Stimulated activated CD4-positive, alpha-beta T cell treated with anti-CD3 and anti-CD28 coated beads, Interleukin-1b, Interleukin-23, amount 100 ng/mL, for 48 hours (primary cell): Measurements from ENCODE around the gene MUC5AC.

ENCODE experiments used
- DNase-seq: peaks from one replicate; pipeline ENCODE4 v3.0.0-alpha.2; 2020

MUC5AC gene

DNA sequence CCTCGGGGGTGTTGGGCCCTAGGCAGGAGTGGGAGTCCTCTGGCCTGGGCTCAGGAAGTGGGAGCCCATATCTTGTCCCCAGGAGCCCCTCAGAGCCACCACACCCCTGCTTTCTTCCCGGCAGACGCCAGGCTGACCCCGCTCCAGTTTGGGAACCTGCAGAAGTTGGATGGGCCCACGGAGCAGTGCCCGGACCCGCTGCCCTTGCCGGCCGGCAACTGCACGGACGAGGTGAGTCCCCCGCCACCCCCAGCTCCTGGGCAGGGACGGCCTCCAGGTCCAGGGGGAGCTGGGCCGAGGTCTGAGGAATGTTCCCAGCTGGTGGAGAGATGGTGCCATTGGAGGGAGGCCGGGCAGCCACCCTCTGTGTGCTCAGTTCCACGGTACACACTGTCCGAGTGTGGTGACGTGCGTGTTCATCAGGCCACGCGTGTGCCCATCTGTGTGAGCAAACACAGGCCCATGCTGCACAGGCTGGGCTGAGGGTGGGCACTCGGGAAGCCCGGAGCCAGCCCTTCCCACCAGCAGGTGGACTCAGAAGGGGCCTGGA is 69.9 kb downstream of the MUC5AC start:
- no peak for DNase-seq

DNA sequence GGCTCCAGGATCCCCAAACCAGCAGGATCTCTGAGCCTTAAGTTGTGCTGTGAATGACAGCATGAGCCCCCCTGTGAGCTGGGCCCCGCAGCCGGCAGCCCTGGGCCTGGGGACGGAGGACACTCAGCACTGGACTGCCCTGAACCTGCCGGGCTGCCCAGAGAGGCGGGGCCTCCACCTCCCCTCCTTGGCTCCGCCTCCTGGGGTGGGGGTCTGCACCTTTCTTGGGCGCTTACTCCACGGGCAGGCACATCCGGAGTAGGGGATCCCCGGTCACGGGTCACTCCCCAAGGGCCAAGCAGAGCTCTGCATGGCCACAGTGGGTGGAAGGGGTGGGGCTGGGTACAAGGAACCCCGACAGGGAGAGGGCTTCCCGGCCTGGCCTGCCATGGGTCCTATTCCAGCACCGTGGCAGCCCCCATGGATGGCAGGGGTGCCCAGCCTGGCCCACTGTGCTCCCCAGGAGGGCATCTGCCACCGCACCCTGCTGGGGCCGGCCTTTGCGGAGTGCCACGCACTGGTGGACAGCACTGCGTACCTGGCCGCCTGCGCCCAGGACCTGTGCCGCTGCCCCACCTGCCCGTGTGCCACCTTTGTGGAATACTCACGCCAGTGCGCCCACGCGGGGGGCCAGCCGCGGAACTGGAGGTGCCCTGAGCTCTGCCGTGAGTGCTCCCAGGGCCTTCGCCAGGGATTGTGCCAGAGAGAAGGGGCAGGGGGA is 70.5 kb downstream of the MUC5AC start:
- no peak for DNase-seq

DNA sequence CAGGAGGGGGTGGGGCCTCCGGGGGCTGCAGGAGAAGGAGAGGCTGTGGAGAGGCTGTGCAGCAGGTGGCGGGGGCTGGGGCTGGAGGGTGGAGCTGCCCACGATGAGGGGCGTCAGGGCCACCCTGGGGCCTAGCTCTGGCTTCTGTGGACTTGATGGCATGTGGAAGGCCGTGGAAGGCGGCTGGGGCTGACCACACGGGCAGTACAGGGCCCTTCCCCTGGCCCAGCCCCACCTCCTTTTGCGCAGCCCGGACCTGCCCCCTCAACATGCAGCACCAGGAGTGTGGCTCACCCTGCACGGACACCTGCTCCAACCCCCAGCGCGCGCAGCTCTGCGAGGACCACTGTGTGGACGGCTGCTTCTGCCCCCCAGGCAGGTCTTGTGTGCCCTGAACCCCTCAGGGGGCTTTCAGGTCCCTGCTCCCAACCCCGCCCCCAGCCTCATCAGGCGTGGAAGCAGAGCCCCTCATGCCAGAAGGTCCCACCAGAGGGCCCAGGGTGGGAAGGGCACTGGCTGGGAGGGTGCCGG is 71.2 kb downstream of the MUC5AC start:
- no peak for DNase-seq

DNA sequence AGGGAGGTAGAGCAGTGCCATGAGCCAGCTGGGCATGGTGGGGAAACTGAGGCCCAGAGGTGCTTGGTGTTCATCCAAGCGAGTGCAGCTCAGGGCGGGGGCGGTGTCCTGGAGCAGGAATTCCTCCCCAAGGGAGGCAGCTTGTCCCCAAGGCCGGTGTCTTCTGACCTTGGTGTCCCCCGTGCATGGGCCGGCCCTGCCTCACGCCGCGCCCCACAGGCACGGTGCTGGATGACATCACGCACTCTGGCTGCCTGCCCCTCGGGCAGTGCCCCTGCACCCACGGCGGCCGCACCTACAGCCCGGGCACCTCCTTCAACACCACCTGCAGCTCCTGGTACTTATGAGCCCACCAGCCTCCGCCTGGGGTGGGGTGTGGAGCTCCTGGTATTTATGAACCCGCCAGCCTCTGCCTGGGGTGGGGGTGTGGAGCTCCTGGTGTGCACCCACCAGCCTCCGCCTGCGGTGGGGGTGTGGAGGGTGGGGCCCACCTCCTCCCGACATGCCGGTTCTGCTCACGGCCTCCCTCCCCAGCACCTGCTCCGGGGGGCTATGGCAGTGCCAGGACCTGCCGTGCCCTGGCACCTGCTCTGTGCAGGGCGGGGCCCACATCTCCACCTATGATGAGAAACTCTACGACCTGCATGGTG is 71.8 kb downstream of the MUC5AC start:
- DNase-seq: no peak

DNA sequence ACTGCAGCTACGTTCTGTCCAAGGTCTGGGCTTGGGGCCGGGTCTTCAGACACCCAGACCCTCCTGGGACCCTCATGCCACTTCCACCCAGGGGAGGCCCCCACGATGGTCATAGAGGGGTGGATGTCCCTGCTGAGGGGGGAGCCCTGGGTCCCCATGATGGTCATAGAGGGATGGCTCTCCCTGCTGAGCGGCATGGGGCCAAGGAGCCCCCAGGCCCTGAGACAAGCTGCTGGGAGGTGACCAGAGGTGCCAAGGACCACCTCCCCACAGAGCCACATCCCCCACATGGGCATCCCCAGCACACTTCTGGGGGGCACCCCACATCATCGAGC is 72.3 kb downstream of the MUC5AC start:
- no peak for DNase-seq

DNA sequence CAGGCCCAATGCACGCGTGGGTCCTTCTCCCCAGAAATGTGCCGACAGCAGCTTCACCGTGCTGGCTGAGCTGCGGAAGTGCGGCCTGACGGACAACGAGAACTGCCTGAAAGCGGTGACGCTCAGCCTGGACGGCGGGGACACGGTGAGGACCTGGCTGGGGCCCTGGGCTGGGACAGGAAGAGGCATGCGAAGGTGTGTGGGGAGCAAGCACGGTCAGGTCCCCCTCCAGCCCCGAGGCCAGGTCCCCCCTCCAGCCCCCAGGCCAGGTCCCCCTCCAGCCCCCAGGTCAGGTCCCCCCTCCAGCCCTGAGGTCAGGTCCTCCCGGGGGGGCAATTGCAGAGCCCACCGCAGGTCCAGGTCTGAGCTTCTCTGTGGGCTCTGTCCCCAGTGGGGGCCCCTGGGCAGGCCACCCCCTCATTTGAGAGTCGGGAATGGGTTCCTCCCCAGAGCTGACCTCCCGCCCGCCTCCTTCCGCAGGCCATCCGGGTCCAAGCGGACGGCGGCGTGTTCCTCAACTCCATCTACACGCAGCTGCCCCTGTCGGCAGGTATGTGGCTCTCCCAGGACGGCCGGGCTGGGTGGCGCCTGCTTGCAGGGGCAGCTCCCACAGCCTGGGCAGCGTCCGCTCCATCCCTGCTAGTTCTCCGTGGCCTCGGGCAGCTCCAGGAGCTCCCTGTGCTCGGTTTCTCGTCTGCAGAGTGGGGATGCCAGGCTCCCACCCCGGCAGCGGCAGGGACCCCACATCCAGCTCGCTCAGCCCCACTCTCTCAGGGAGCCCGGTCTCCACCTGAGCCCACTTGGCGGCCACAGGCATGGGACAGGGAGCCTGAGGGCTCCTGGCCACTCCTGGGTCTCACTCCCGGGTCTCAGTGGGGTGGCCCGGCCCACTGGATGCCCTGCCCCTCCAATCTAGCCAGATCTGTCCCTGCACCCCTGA is 73.0 kb downstream of the MUC5AC start:
- no peak for DNase-seq

DNA sequence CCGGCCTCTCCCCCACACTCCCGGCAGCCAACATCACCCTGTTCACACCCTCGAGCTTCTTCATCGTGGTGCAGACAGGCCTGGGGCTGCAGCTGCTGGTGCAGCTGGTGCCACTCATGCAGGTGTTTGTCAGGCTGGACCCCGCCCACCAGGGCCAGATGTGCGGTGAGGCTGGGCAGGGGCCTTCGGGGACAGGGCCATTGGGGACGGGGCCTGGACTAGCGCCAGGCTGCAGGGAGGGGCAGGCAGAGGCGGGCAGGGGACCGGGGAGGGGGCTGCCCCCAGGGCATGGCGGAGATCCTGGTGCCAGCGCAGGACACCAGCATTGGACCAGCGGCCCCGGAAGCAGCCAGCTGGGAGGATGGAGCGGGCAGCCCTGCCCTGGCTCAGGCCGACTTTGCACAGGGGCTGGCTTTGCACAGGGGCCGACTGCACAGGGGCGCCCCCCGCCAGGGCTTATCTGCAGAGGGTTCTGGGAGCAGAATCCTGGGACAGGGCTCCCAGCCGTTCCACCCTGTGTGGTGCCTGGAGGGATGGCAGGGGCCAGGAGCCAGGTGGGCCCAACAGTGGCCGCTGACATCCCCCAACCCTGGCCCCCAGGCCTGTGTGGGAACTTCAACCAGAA is 73.8 kb downstream of the MUC5AC start:
- DNase-seq: no peak

DNA sequence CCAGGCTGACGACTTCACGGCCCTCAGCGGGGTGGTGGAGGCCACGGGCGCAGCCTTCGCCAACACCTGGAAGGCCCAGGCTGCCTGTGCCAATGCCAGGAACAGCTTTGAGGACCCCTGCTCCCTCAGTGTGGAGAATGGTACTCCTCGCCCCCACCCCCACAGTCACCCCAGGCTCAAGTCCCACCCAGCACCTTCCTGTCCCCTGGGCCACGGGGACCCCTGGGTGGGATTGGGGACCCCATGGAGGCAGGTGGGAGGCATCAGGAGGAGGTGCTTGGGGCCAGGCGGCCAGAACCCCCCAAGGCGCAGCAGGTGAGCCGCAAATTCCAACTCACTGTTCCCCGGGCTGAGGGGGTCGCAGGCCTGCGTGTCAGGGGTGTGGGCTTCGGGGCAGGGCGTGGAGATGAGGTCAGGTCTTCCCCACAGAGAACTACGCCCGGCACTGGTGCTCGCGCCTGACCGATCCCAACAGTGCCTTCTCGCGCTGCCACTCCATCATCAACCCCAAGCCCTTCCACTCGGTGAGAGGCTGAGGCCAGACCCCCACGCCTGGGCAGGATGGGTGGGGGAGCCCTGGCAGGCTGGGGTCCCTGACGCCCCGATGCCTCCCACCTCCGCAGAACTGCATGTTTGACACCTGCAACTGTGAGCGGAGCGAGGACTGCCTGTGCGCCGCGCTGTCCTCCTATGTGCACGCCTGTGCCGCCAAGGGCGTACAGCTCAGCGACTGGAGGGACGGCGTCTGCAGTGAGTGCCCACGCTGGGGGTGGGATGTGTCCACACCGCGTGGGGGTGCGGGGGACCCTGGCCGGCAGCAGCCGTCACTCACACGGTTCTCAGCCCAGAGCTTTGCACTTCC is 74.5 kb downstream of the MUC5AC start:
- DNase-seq: no peak

DNA sequence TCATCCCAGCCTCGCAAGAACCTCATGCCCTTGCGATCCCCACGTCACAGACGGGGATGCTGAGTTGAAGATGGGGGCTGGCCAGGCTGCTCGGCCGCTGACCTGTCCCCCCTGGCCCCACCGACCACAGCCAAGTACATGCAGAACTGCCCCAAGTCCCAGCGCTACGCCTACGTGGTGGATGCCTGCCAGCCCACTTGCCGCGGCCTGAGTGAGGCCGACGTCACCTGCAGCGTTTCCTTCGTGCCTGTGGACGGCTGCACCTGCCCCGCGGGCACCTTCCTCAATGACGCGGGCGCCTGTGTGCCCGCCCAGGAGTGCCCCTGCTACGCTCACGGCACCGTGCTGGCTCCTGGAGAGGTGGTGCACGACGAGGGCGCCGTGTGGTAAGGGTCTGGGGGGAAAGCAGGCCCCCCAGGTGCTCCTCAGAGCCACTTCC is 75.1 kb downstream of the MUC5AC start:
- no peak for DNase-seq

DNA sequence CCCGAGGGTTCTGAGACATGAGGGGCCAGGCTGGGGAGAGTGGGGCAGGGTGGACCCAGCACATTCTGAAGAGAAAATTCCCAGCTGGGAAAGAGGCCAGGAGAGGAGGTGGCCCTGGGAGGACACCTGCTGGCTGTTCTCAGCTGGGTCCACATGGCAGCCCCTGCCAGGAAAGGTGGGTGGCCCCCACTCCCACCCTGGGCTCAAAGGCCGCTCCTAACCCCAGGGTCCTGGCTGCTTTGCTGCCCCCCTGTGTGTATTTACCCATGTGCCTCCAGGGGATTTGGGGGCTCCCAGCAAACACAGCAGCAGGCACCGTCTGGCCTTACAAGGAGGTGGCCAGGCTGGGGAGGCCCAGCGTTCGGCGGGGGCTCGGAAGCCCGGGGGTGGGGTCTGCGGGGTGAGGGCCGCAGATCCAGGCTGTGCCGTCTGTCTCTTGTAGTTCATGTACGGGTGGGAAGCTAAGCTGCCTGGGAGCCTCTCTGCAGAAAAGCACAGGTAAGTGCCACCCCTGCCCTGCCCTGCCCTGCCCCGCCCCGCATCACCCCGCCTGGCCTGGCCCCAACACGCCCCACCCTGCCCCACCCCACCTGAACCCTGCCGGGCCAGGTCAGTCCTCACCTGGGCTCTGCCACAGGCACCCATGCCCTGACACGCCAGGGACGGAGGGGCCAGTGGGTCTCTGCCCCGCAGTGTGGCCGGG is 75.7 kb downstream of the MUC5AC start:
- no peak for DNase-seq

DNA sequence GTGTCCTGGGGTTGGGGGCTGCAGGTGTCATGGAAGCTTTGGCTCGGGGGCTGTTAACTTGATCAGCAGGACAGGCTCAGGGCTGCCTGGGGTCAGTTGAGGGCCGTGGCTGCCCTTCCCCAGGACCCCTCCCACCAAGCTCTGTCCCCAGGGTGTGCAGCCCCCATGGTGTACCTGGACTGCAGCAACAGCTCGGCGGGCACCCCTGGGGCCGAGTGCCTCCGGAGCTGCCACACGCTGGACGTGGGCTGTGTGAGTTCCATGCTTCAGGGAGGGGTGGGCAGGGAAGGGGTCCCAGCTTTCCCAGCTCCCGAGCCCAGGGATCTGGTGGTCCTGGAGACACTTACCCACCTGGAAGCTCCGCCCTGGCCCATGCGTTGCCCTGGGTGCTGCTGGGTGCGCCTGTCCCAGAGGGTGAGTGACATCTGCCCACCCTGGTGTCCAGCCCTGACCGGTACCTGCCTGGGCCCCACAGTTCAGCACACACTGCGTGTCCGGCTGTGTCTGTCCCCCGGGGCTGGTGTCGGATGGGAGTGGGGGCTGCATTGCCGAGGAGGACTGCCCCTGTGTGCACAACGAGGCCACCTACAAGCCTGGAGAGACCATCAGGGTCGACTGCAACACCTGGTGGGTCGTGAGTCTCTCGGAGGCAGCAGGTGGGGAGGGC is 76.4 kb downstream of the MUC5AC start:
- no peak for DNase-seq

DNA sequence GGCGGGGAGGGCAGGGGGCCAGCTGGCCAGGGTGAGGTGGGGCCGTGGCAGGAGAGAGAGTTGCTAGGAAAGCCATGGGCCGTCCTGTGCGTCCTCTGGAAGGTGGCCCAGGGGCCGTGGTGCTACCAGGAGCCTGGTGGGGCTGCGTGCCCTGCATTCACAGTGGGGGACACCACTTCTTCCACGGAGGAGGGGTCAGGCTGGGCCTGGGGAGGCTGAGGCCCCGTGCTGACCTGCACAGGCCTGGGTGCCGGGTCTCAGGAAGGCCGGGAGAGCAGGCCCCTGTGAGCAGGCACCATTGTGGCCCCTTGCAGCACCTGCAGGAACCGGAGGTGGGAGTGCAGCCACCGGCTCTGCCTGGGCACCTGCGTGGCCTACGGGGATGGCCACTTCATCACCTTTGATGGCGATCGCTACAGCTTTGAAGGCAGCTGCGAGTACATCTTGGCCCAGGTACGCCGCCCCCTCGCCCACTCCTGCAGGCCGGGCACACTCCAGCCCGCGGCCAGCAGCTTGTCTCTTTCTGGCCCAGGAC is 77.1 kb downstream of the MUC5AC start:
- DNase-seq: no peak

DNA sequence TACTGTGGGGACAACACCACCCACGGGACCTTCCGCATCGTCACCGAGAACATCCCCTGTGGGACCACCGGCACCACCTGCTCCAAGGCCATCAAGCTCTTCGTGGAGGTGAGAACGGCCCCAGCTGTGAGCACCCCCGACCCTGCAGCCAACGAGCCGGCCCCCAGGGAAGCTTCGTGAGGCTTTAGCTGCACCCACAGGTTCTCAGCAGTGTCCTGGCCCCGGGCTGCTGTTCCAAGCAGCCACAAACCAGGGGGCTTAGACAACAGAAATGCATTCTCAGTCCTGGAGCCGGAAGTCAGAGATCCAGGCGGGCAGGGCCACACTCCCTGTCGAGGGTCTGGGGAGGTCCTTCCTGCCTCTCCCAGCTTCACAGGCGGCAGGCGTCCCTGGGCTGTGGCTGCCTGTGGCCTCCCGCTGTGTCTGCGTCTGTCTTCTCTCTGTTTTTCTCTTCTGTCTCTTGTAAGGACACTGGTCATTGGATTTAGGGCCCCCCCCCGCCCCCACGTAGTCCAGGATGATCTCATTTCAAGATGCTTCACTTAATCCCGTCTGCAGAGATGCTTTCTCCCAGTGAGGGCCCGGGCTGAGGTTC is 77.7 kb downstream of the MUC5AC start:
- no peak for DNase-seq

DNA sequence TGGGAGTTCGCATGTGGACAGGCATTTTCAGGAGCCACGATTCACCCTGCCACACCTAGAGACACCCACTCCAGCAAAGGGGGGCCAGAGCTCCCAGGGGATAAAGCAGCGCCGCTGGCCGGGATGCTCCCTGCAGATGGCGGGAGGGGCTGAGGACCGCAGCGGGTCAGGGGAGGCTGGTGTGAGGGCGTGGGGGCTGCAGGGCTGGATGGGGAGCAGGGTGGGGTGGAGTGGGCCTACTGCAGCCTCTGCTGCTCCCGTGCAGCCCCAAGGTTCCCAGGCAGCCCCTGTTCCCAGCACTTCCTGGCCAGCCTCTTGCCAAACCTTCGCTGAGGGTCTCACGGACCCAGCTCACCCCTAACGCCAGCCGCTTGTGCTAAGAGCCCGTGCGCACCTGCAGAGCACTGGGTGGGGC is 78.2 kb downstream of the MUC5AC start:
- DNase-seq: no peak

DNA sequence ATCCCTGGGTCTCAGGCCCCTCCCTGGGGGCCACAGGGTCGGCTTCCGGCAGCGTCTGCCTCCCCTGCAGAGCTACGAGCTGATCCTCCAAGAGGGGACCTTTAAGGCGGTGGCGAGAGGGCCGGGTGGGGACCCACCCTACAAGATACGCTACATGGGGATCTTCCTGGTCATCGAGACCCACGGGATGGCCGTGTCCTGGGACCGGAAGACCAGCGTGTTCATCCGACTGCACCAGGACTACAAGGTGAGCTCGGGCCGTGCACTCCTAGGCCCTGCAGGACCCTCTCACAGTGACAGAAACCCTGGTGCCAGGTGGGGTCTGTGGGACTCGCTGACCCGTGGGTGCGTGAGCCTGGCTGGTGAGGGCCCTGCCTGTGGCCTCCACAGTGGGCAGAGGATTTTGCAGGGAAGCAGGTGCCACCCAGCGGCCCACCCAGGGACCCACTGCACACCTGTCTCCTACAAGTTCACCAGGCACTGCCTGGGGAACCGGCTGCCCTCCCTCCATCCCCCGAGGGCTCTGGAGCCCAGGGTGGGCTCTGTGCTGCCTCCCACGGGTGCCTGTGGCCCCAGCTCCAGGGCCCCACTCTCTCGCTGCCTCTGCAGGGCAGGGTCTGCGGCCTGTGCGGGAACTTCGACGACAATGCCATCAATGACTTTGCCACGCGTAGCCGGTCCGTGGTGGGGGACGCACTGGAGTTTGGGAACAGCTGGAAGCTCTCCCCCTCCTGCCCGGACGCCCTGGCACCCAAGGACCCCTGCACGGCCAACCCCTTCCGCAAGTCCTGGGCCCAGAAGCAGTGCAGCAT is 78.8 kb downstream of the MUC5AC start:
- no peak for DNase-seq

DNA sequence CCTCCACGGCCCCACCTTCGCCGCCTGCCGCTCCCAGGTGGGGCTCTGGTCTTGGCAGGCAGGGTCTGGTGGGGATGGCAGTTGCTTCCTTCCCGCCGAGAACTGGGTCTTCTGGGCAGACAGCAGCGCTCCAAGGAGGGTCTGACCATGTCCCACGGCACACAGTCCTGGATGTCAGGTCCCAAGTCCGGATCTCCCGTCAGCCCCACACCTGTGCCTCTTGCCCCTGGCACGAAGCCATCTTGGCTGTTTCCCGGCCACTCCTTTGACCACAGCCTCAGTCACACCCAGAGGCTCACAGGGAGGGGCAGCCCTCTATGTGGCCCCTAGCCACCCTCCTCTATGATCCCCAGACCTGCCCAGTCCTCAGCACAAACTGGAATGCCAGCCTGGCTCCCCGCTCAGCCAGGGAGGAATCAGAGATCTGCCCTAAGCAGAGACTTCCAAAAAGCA is 79.4 kb downstream of the MUC5AC start:
- no peak for DNase-seq

DNA sequence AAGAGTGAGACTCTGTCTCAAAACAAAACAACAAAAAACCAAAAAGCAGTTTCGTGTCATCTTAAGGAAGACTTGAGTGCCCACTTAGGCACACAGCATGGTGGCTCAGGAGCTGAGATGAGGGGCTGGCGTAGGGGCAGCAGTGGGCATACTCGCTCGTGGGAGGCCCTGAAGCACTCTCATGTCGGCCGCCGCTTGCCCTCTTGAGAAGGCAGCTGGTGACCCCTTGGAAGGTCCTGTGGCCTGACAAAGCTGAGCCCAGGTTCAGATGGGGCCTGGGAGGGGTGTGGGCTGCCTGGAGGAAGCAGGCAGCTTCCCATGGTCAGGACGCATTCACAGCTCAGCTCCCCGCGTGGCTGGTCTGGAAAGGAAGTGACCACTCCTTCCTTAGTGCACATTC is 80.1 kb downstream of the MUC5AC start:
- no peak for DNase-seq

DNA sequence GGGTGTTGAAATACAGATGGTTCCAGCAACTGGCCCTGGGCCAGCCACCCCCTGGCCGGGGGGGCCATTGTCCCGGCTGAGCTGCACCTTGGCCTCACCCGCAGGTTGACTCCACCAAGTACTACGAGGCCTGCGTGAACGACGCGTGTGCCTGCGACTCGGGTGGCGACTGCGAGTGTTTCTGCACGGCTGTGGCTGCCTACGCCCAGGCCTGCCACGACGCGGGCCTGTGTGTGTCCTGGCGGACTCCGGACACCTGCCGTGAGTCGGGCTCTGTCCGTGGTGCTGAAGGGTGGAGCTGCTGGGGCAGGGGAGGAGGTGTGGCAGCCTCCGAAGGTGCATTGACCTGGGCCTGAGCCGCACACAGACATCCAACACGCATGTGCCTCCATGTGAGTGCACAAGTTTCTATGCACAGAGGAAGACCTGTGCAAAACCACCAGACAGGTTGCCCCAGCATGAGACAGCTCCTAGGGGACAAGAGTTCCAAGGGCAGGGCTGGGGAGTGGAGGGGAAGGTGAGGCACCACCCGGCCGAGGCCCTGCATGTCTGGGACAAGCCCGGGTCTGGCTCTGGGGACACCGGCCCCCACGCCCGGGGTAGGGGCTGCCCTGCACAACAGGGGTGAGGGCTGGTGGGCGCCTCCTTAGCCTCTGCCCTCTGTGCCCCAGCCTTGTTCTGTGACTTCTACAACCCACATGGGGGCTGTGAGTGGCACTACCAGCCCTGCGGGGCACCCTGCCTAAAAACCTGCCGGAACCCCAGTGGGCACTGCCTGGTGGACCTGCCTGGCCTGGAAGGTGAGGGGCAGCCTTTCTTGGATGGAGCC is 81.2 kb downstream of the MUC5AC start:
- no peak for DNase-seq
